Ramos (cell line): ENCODE measurements around the gene MEF2D.

Experiments
- in situ Hi-C: fragments of 300-500 bp; cut with MboI; formaldehyde crosslinking; loops from one replicate; pipeline ENCODE4 v1.14.3; 2022; ENCODE audit warnings: low sequenced_read_pairs; ENCODE audit not compliant: unreplicated experiment

Gene MEF2D

GRCh38 chr1:156476501-156477298 is 23.9 kb downstream of the MEF2D start:
- in situ Hi-C loops, result loop anchor here (25.0 kb wide), 1 partner anchor 1614 kb away; the partner anchor contains the start of gene KCNN3

- in situ Hi-C loops, result loop anchor here (25.0 kb wide), 1 partner anchor 1614 kb away; the partner anchor contains the start of gene KCNN3
Measured at GRCh38 chr1:156475568-156476500, 24.7 kb downstream of the MEF2D start.

- in situ Hi-C loops, result loop anchor here (25.0 kb wide), 1 partner anchor 1613 kb away; the partner anchor contains the start of gene KCNN3
Measured at GRCh38 chr1:156474966-156475365, 25.6 kb downstream of the MEF2D start.

- in situ Hi-C loops, result no loop called here
Measured at GRCh38 chr1:156471496-156472490, 28.8 kb downstream of the MEF2D start.

GRCh38 chr1:156470473-156470872 is 30.1 kb downstream of the MEF2D start:
- in situ Hi-C loops, result no loop called here

GRCh38 chr1:156468693-156469345 is 31.8 kb downstream of the MEF2D start:
- in situ Hi-C loops, result no loop called here

- in situ Hi-C loops, result no loop called here
Measured at GRCh38 chr1:156467906-156468305, 32.7 kb downstream of the MEF2D start.

- in situ Hi-C loops, result no loop called here
Measured at GRCh38 chr1:156467385-156467784, 33.2 kb downstream of the MEF2D start.

- in situ Hi-C loops, result no loop called here
Measured at GRCh38 chr1:156465747-156466365, 34.7 kb downstream of the MEF2D start.

- in situ Hi-C loops, result no loop called here
Measured at GRCh38 chr1:156464825-156465452, 35.6 kb downstream of the MEF2D start.

- in situ Hi-C loops, result no loop called here
Measured at GRCh38 chr1:156464335-156464734, 36.2 kb downstream of the MEF2D start.

- in situ Hi-C loops, result no loop called here
Measured at GRCh38 chr1:156463874-156464273, 36.7 kb downstream of the MEF2D start.

- in situ Hi-C loops, result no loop called here
Measured at GRCh38 chr1:156462954-156463795, 37.4 kb downstream of the MEF2D start.

- in situ Hi-C loops, result no loop called here
Measured at GRCh38 chr1:156461781-156462647, 38.6 kb downstream of the MEF2D start.

- in situ Hi-C loops, result no loop called here
Measured at GRCh38 chr1:156461109-156461508, 39.5 kb downstream of the MEF2D start.

- in situ Hi-C loops, result no loop called here
Measured at GRCh38 chr1:156460525-156460924, 40.0 kb downstream of the MEF2D start.

- in situ Hi-C loops, result no loop called here
Measured at GRCh38 chr1:156458181-156458503, 42.4 kb downstream of the MEF2D start.
